ENCODE results near the gene ANXA2R. TPM values are rescaled to one million over a fixed set of nuclear protein-coding genes. Genes with fewer than 3 reads are reported as not detected.

Gene ANXA2R
- total RNA-seq, 6 experiments from 2014 or later: 0.85 to 1.5 (median 1.1) TPM

- no peak for TF ChIP-seq CTCF (IDR thresholded peaks at IDR 0.05)
- Mint-ChIP-seq H3K4me1 (ENCODE audit: low read depth) (peaks cover 64% of the 10 kb centered on the region), H3K4me3 (peak overlapping the region; percentile 98), H3K9me3 (peaks cover 22% of the 10 kb centered on the region), H3K27me3 (ENCODE audit: insufficient read depth) (peaks cover 4% of the 10 kb centered on the region), H3K27ac (peak overlapping the region; percentile 100), H3K36me3 (ENCODE audit: low read depth) (peaks cover 28% of the 10 kb centered on the region)
- no peak for DNase-seq
Measured at GRCh38 chr5:42995360-42995751, 44.8 kb downstream of the ANXA2R start.

- TF ChIP-seq CTCF (IDR thresholded peaks at IDR 0.05): peak; percentile 90
- H3K27ac Mint-ChIP-seq: peak overlapping the region; percentile 100
- peaks cover 23% of the 10 kb centered on the region for H3K9me3 Mint-ChIP-seq
- DNase-seq: peak; percentile 92
- H3K4me1 Mint-ChIP-seq (ENCODE audit: low read depth): peaks cover 64% of the 10 kb centered on the region
- peaks cover 34% of the 10 kb centered on the region for H3K36me3 Mint-ChIP-seq (ENCODE audit: low read depth)
- H3K4me3 Mint-ChIP-seq: peak overlapping the region; percentile 98
- peaks cover 4% of the 10 kb centered on the region for H3K27me3 Mint-ChIP-seq (ENCODE audit: insufficient read depth)
Measured at GRCh38 chr5:42994555-42995359, 45.4 kb downstream of the ANXA2R start.

- no peak for TF ChIP-seq CTCF (IDR thresholded peaks at IDR 0.05)
- DNase-seq: no peak
- peaks cover 4% of the 10 kb centered on the region for H3K27me3 Mint-ChIP-seq (ENCODE audit: insufficient read depth)
- peaks cover 23% of the 10 kb centered on the region for H3K9me3 Mint-ChIP-seq
- peak overlapping the region; percentile 100 for H3K27ac Mint-ChIP-seq
- H3K36me3 Mint-ChIP-seq (ENCODE audit: low read depth): peaks cover 35% of the 10 kb centered on the region
- H3K4me3 Mint-ChIP-seq: peak overlapping the region; percentile 98
- peaks cover 64% of the 10 kb centered on the region for H3K4me1 Mint-ChIP-seq (ENCODE audit: low read depth)
Measured at GRCh38 chr5:42994246-42994554, 45.9 kb downstream of the ANXA2R start.

- H3K4me1 Mint-ChIP-seq (ENCODE audit: low read depth): peaks cover 67% of the 10 kb centered on the region
- H3K9me3 Mint-ChIP-seq: peaks cover 23% of the 10 kb centered on the region
- peak; percentile 42 for TF ChIP-seq CTCF (IDR thresholded peaks at IDR 0.05)
- H3K27ac Mint-ChIP-seq: peak overlapping the region; percentile 100
- peaks cover 35% of the 10 kb centered on the region for H3K36me3 Mint-ChIP-seq (ENCODE audit: low read depth)
- peak overlapping the region; percentile 98 for H3K4me3 Mint-ChIP-seq
- DNase-seq: no peak
- H3K27me3 Mint-ChIP-seq (ENCODE audit: insufficient read depth): peaks cover 4% of the 10 kb centered on the region
Measured at GRCh38 chr5:42993516-42994245, 46.4 kb downstream of the ANXA2R start.

- H3K9me3 Mint-ChIP-seq: peaks cover 23% of the 10 kb centered on the region
- H3K27ac Mint-ChIP-seq: peak overlapping the region; percentile 100
- peaks cover 4% of the 10 kb centered on the region for H3K27me3 Mint-ChIP-seq (ENCODE audit: insufficient read depth)
- peak; percentile 40 for DNase-seq
- TF ChIP-seq CTCF (IDR thresholded peaks at IDR 0.05): no peak
- H3K4me1 Mint-ChIP-seq (ENCODE audit: low read depth): peaks cover 70% of the 10 kb centered on the region
- H3K4me3 Mint-ChIP-seq: peak overlapping the region; percentile 98
- peaks cover 41% of the 10 kb centered on the region for H3K36me3 Mint-ChIP-seq (ENCODE audit: low read depth)
Measured at GRCh38 chr5:42992088-42992879, 47.8 kb downstream of the ANXA2R start.
